Mononuclear cell (primary cell): ENCODE results near the gene CTNNA2. TPM values are rescaled to one million over a fixed set of nuclear protein-coding genes. Genes with fewer than 3 reads are reported as not detected.

ENCODE experiments used
- H3K27me3 ChIP-seq: 2 replicates; pipeline ENCODE4 v1.6.0; 2011; ENCODE audit warnings: low read length, control low read depth; ENCODE audit not compliant: insufficient read depth
- H3K4me1 ChIP-seq: 2 replicates; pipeline ENCODE4 v1.5.1; 2011; ENCODE audit warnings: mild to moderate bottlenecking, low read length, control low read depth; ENCODE audit not compliant: insufficient read depth
- H3K4me3 ChIP-seq: 2 replicates; pipeline ENCODE4 v1.5.1; 2011; ENCODE audit warnings: mild to moderate bottlenecking, low read length, moderate library complexity
- H3K9me3 ChIP-seq: 2 replicates; pipeline ENCODE4 v1.5.1; 2011; ENCODE audit warnings: low read depth, mild to moderate bottlenecking, control low read depth, low read length
- total RNA-seq: library from RNA; depleted of rRNA; stranded (reverse); fragments of >200 nt; gene quantifications from one replicate; pipeline ENCODE4 v1.2.3, GENCODE V29; 2012

The CTNNA2 gene
- total RNA-seq, 1 donor = not detected

DNA sequence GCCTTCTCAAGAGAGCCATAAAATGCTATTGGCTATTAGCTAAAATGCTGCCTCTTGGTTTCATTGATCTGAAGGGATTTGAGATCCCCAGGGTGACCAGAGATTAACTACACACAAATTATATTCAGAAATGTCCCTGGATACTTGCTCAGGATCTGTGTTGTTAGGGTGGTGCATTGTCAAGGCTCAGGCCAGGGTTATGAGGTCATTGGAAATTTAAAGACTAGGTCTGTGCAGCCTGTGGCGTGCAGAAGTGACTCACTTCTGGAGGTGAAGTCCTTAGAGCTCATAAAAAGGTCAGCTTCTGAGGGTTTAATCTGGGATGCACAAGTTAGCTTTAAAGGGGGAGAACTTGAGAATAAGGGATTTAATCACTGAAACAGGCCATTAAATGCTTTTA, 768.2 kb downstream of the CTNNA2 start:
- H3K9me3 ChIP-seq = no peaks in the 10 kb centered on the region
- no peaks in the 10 kb centered on the region for H3K27me3 ChIP-seq
- no peak overlapping the region for H3K4me3 ChIP-seq
- no peaks in the 10 kb centered on the region for H3K4me1 ChIP-seq

DNA sequence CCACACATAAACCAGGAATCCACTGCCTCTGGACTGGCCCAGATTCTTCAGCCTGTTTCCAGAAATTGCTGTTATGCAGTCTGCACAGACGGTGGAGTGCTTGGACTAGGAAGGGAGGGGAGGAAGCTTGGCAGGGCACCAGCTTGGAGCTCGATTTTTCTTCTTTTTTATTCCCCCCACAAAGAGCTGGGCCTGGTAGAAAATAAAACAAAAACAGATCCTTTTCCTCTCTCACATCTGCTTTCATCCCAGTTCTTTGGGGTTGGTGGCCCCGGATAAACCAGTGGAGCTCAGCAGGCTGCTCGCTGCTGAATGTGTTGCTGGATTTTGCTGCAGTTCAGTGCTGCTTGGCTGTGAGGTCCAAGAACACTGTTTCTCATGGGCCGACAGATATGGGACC, 775.7 kb downstream of the CTNNA2 start:
- no peaks in the 10 kb centered on the region for H3K4me1 ChIP-seq
- H3K4me3 ChIP-seq = no peak overlapping the region
- H3K9me3 ChIP-seq = no peaks in the 10 kb centered on the region
- H3K27me3 ChIP-seq = no peaks in the 10 kb centered on the region

DNA sequence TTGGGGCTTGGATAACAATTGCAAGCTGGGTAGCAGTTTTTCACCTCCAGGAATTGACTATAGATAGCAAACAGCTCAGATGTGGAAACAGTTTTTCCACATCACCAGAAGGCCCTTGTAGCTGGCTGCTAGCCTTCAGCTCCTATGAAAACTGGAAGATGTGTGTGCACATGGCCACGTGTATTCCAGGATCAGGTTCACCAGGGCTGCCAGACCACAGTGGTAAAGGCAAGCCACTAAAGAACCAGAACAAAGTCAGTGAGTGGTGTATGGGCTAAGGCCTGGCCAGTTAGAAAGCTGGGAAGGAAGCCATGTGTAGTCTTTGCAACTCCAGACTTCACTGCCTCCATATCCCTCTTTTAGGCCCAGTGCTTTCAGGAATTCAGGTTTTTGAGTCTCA, 778.8 kb downstream of the CTNNA2 start:
- Histone ChIP-seq H3K9me3 (no peaks in the 10 kb centered on the region), H3K4me1 (no peaks in the 10 kb centered on the region), H3K27me3 (no peaks in the 10 kb centered on the region), H3K4me3 (no peak overlapping the region)

DNA sequence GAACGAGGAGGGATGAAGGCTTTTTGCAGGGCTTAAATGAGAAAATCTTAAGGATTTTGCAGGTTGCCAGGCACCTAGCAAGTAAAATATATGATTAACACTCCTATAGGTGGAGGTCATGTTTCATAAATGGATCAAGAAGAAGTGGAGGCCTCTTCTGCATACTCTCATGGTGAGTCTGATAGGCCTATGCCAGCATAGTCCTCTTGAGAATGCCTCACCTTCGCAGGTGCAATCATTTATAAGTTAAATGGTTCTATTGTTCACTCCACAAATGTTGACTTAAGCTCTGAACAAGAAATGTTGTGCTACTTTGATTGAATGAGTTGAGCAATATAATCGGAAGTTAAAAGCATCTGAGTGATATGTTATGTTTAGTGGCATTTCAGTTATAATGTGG, 779.6 kb downstream of the CTNNA2 start:
- H3K9me3 ChIP-seq = no peaks in the 10 kb centered on the region
- H3K4me3 ChIP-seq = no peak overlapping the region
- H3K4me1 ChIP-seq = no peaks in the 10 kb centered on the region
- no peaks in the 10 kb centered on the region for H3K27me3 ChIP-seq

DNA sequence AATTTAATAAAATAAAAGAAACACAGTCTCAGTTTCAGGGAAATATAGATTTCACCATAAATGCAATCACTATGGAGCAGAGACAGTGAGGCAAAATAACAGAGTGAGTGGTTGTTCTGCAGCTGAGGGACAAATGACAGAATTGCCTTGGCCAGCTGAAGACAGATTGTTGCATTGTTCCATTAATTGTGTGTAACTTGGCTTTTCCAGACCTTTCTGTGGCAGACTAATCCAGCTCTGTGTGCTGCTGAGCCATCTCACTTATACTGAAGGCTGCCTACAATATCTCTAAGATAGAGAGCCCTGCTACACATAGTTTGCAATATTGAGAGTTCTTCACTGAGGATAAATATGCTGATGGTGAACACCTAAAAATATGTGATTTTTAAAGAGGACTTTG, 780.2 kb downstream of the CTNNA2 start:
- Histone ChIP-seq H3K27me3 (no peaks in the 10 kb centered on the region), H3K4me1 (no peaks in the 10 kb centered on the region), H3K9me3 (no peaks in the 10 kb centered on the region), H3K4me3 (no peak overlapping the region)

DNA sequence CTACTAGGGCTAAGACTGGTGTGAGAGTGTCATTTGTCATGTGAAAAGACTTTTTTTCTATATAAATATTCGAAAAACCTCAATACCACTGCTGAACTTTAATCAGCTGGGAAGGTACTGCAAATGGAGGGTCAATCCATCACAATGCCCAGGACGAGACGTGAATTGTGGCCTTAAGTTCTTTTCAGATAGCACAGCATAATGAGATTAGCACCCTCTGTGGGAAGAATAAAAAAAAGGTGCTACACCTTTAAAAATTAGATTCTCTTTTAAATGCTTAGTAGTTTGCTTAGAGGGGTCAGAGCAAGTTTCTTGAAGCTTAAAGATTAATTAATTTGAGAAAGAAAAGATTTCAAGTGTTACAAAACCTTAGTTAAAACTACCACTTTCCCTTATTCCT, 786.1 kb downstream of the CTNNA2 start:
- no peak overlapping the region for H3K4me3 ChIP-seq
- H3K27me3 ChIP-seq = peaks cover 36% of the 10 kb centered on the region
- H3K4me1 ChIP-seq = no peaks in the 10 kb centered on the region
- no peaks in the 10 kb centered on the region for H3K9me3 ChIP-seq

DNA sequence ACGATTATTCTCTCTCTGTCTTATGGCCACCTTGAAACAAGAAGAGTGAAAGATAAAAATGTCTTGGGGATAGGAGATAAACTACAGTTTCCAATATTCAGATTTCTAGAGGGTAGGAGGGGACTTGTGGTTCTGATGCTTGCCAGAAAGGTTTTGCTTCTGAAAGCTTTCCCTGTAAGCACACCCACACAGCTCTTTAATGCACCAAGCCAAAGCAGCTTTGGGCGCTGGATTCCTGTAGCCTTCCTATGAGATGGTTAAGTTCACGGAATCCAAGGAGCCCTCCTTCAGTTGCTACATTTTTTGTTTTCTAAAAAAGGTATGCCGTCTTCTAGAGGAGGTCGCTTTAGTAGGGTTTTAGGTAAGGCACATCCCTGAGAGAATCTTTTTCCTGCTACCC, 786.8 kb downstream of the CTNNA2 start:
- H3K9me3 ChIP-seq = no peaks in the 10 kb centered on the region
- H3K27me3 ChIP-seq = peaks cover 39% of the 10 kb centered on the region
- H3K4me1 ChIP-seq = no peaks in the 10 kb centered on the region
- no peak overlapping the region for H3K4me3 ChIP-seq

DNA sequence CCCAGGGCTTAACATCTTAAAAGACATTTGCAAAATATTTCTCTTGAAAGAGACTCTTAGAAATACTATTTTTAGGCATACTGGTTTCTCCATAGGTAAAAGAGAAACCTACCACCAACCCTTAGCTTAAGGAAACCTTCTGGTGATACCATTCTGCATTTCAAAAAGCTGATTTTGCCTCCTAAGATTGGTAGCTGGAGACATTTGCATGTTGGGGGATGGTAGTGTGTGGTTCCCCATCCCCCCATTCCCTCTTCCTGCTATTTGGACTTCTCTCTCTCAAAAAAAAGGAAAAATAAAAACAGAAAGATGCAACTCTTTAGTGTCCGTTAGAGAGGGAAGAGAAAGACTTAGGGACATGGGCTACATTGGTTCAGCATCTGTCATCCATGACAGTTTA, 787.5 kb downstream of the CTNNA2 start:
- Histone ChIP-seq H3K27me3 (peaks cover 46% of the 10 kb centered on the region), H3K4me3 (no peak overlapping the region), H3K4me1 (no peaks in the 10 kb centered on the region), H3K9me3 (no peaks in the 10 kb centered on the region)

DNA sequence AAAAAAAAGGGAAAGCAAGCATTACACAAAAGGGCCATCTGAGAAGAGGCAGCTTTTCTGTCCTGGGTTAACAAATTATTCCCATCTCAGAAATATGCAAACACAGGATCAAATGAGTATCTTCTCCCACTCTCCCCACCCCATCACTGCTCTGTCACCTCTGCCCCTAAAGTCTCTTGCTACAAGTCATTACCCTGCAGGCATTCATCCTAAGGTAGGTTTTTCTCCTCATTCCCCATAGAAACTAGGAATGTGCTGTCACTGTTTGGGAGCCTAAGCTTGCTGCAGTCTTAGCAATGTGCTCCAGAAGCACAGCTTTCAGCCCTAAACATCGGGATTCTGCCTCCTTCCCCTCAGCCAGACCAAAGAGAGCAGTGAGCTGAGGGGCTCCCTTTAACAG, 788.1 kb downstream of the CTNNA2 start:
- Histone ChIP-seq H3K27me3 (peaks cover 52% of the 10 kb centered on the region), H3K9me3 (no peaks in the 10 kb centered on the region), H3K4me3 (no peak overlapping the region), H3K4me1 (no peaks in the 10 kb centered on the region)

DNA sequence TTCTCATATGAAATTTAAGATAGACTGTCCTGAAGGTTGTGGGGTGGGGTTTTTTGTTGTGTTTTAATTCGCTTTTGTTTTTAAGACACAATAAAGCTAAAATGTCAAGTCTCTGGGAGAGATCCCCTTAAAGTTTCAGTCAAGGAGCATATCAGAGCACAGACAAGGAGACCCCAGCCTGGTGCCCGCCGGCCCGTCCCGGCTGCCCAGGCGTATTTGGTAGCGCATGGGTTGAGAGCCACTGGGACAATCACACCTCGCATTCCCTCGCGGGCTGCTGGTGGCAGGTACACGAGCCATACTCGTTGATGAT, 789.1 kb downstream of the CTNNA2 start:
- Histone ChIP-seq H3K27me3 (peaks cover 53% of the 10 kb centered on the region), H3K9me3 (no peaks in the 10 kb centered on the region), H3K4me1 (no peaks in the 10 kb centered on the region), H3K4me3 (no peak overlapping the region)

DNA sequence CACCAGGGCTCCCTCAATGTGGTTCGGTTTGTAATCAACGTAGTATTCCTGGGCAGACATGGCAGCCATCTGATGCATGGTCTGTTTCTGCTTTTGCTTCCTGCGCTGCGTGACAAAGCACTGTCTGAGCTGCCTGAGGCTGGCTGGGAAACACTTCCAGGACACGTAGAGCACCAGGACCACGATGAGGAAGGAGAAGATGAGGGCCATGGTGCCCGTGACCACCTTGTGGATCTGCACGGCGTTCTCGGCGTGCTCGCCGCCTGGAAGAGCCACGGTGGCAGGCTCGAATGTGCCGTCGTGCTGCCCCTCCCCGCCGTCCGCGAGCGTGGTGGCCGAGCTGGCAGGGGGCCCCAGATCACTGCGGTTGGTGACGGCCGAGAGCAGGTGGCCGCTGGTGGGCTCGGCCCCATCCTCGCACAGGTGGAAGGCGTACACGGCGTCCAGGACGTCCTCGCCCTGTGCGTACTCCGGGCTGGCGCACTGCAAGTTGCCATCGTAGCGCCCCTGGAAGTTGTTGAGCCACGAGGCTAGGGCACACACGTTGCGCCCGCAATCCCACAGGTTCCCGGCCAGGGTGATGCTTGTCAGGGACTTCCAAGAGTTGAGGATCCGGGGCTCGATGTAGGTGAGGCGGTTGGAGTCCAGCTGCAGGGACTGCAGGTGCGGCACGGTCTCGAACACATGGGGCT, 789.6 kb downstream of the CTNNA2 start:
- Histone ChIP-seq H3K9me3 (no peaks in the 10 kb centered on the region), H3K4me3 (no peak overlapping the region), H3K4me1 (no peaks in the 10 kb centered on the region), H3K27me3 (peaks cover 53% of the 10 kb centered on the region)

DNA sequence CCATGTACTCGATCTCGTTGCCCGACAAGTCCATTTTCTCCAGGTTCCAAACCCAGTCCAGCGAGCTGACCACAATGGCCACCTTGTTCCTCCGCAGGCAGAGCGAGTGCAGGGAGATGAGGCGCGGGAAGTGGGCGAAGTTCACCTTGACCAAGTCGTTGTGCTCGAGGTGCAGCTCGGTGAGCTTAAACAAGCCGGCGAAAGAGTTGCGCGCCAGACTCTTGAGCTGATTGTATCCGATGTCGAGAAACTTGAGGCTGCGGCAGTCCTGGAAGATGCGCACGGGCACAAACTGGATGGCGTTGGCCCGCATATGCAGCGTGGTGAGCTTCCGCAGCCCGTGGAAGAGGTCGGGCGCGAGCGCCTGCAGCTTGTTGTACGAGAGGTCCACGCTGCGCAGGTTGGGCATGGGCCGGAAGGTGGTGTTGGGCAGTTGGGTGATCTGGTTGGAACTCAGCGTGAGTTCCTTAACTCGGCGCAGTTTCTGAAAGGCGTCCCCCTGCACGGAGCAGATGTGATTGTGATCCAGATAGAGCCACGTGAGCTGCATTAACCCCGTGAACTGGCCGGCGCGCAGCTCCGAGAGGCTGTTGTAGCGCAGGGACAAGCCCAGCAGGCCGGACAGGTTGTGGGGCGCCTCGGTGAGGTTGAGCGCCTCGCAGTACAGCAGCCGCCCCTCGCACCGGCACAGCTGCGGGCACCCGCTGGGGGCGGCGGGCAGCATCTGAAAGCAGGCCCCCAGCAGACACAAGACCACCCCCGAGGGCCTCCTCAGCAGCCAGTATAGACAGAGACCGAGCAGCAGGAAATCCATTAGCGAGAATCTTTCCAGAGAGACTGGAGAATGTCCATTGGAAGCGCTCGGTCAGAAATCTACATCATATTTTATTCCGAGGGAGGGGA, 790.4 kb downstream of the CTNNA2 start:
- H3K4me3 ChIP-seq = no peak overlapping the region
- peaks cover 53% of the 10 kb centered on the region for H3K27me3 ChIP-seq

DNA sequence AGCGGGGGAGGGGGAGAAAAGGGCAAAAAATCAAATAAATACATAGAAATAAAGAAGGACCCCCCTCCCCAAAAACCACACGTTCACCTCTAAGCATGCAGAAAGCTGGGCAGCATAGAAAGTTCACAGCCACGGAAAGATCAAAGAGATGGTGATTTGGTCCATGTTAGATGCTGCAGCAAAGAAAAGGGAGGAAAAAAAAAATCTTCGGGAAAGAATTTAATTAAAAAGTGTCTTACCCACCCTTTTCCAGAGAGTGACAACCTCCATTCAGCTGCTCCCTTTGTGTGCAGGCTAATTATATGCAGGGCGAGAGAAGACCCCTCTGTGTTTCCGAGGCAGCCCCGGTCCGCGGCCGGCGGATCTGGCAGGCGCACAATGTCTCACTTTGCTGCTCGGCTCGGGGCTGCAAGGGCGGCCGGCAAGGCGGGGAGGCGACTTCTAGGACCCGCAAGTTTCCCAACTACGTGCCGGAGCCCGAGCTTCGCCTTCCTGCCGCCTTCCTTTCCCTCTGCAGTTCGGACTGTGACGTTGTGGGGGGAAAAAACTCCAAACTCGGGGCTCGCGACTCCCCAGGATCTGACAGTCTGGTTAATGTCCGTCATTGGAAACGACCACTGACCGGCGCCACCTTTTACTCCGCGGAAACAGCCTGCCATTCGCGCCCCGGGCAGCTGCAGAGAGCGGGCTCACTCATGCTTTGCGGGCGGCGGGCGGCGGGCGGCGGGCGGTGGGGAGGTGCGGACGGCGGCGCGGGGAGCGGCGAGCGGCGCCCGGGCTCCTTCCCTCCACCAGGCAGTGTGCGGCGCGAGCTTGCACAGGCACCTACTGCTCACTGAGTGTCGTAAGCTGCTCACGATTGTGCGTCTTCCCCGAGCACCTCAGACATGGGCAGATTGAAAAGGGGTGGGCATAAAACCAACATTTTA, 791.3 kb downstream of the CTNNA2 start, which contains the start of gene LRRTM1:
Gene LRRTM1 (minus strand): TSS at position 844 of the 929 bp plus-strand sequence. CDS start 933 bp downstream, outside the sequence.
- Histone ChIP-seq H3K27me3 (peaks cover 53% of the 10 kb centered on the region), H3K9me3 (no peaks in the 10 kb centered on the region), H3K4me3 (no peak within 1 kb of the TSS), H3K4me1 (no peaks in the 10 kb centered on the region)

More for the DNA sequence above, 790.4 kb downstream of the CTNNA2 start:
- no peaks in the 10 kb centered on the region for H3K4me1 ChIP-seq
- no peaks in the 10 kb centered on the region for H3K9me3 ChIP-seq

DNA sequence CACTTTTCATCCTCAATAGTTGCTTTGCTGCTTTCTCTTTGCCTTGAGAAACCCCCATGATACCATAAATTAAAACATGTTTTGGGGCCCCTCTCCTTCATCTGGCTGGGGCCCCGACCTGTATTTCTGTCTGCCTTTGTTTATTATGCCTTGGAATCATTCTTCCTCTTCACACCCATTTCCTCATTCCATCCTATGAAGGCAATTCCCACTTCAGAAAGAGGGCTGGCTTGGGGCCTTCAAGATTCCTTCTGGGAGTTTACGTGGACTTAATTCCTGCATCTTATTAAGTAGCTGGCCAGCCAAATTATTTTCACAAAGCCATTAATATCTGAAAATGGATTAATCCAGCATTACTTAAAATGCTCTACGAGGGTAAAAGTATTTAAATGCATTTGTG, 798.5 kb downstream of the CTNNA2 start:
- Histone ChIP-seq H3K27me3 (no peaks in the 10 kb centered on the region), H3K9me3 (no peaks in the 10 kb centered on the region), H3K4me1 (no peaks in the 10 kb centered on the region), H3K4me3 (no peak overlapping the region)

DNA sequence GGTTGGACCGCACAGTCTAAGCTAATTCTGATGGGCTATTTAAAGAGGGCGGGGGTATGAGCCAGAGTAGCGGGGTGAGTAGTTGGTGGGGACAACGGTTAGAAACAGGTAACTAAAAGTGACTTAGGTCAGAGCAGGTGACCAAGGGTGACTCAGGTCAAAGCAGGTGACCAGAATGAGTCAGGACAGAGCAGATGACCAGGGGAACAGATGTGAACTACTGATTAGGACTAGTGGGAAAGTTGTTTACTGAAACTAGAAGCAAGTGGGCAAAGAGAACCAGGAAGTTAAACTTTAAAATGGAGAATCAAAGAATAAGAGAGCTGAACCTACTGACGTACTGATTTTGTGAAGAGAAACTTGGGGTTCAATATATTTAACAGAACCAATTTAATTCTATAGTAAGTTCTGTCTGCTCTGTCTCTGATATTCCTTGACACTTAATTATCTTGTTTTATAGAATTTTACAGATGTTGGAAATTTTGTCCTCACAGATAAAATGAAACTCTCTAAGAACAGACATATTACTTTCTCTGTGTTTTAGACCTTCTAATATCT, 799.5 kb downstream of the CTNNA2 start:
- no peaks in the 10 kb centered on the region for H3K4me1 ChIP-seq
- no peaks in the 10 kb centered on the region for H3K27me3 ChIP-seq
- H3K9me3 ChIP-seq = no peaks in the 10 kb centered on the region
- H3K4me3 ChIP-seq = no peak overlapping the region
